ENCODE data around the gene SULT1E1.

SULT1E1 gene

GRCh38 chr4:69860052-69860451 is at the start of gene SULT1E1:
SULT1E1 (minus strand) TSS chr4:69860145; CDS start chr4:69857644, 2,501 bp downstream.
- DNase-seq, result no peak

GRCh38 chr4:69909195-69909594 is 49.2 kb upstream of the SULT1E1 start:
- DNase-seq, result no peak

GRCh38 chr4:69907151-69907550 is 47.2 kb upstream of the SULT1E1 start:
- DNase-seq, result no peak

GRCh38 chr4:69896530-69897116 is 36.7 kb upstream of the SULT1E1 start:
- no peak for DNase-seq

- no peak for DNase-seq
Measured at GRCh38 chr4:69894721-69895120, 34.8 kb upstream of the SULT1E1 start.

GRCh38 chr4:69894186-69894585 is 34.2 kb upstream of the SULT1E1 start:
- DNase-seq, result no peak

- DNase-seq, result no peak
Measured at GRCh38 chr4:69888336-69888735, 28.4 kb upstream of the SULT1E1 start.

GRCh38 chr4:69882150-69882549 is 22.2 kb upstream of the SULT1E1 start:
- DNase-seq, result no peak

- DNase-seq, result no peak
Measured at GRCh38 chr4:69881173-69881773, 21.3 kb upstream of the SULT1E1 start.

- DNase-seq, result no peak
Measured at GRCh38 chr4:69878250-69878649, 18.3 kb upstream of the SULT1E1 start.

- DNase-seq, result no peak
Measured at GRCh38 chr4:69877453-69877852, 17.5 kb upstream of the SULT1E1 start.

GRCh38 chr4:69876071-69876470 is 16.1 kb upstream of the SULT1E1 start:
- DNase-seq, result no peak

- DNase-seq, result no peak
Measured at GRCh38 chr4:69875576-69875975, 15.6 kb upstream of the SULT1E1 start.

- DNase-seq, result no peak
Measured at GRCh38 chr4:69874507-69874906, 14.6 kb upstream of the SULT1E1 start.

GRCh38 chr4:69861756-69862155 is 1.8 kb upstream of the SULT1E1 start:
- DNase-seq, result no peak

- DNase-seq, result no peak
Measured at GRCh38 chr4:69860521-69861298, 765 bp upstream of the SULT1E1 start.

GRCh38 chr4:69859140-69859685 is 732 bp downstream of the SULT1E1 start:
- DNase-seq, result no peak

- DNase-seq, result no peak
Measured at GRCh38 chr4:69858690-69859089, 1.3 kb downstream of the SULT1E1 start.

- no peak for DNase-seq
Measured at GRCh38 chr4:69855822-69856221, 4.1 kb downstream of the SULT1E1 start.

- no peak for DNase-seq
Measured at GRCh38 chr4:69849969-69850368, 10.0 kb downstream of the SULT1E1 start.

GRCh38 chr4:69849297-69849696 is 10.6 kb downstream of the SULT1E1 start:
- no peak for DNase-seq

- DNase-seq, result no peak
Measured at GRCh38 chr4:69848028-69848427, 11.9 kb downstream of the SULT1E1 start.

GRCh38 chr4:69843932-69844331 is 16.0 kb downstream of the SULT1E1 start:
- DNase-seq, result no peak

- no peak for DNase-seq
Measured at GRCh38 chr4:69843301-69843700, 16.6 kb downstream of the SULT1E1 start.

Measured in NCI-H187 treated with DMSO at 0.1 percent for 48 hours (cell line).